ACHN (cell line): ENCODE data around the gene MAP1S.
A peak's percentile ranks its signal among the peaks of the same experiment; 100 is the strongest.

Experiments used
- DNase-seq: peaks from one replicate; pipeline ENCODE4 v3.0.0-alpha.2; 2015
- in situ Hi-C: cut with HindIII; loops from 2 replicates; pipeline ENCODE4 v1.10.0; 2017; ENCODE audit warnings: low sequenced_read_pairs, low pct_ligation_motif_present, low pct_unique_long_range_greater_than_20kb

Gene MAP1S

DNA sequence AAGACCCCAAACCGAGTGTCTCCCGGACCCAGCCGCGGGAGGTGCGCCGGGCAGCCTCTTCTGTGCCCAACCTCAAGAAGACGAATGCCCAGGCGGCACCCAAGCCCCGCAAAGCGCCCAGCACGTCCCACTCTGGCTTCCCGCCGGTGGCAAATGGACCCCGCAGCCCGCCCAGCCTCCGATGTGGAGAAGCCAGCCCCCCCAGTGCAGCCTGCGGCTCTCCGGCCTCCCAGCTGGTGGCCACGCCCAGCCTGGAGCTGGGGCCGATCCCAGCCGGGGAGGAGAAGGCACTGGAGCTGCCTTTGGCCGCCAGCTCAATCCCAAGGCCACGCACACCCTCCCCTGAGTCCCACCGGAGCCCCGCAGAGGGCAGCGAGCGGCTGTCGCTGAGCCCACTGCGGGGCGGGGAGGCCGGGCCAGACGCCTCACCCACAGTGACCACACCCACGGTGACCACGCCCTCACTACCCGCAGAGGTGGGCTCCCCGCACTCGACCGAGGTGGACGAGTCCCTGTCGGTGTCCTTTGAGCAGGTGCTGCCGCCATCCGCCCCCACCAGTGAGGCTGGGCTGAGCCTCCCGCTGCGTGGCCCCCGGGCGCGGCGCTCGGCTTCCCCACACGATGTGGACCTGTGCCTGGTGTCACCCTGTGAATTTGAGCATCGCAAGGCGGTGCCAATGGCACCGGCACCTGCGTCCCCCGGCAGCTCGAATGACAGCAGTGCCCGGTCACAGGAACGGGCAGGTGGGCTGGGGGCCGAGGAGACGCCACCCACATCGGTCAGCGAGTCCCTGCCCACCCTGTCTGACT, 7.9 kb downstream of the MAP1S start:
- in situ Hi-C loops, result no loop called here

DNA sequence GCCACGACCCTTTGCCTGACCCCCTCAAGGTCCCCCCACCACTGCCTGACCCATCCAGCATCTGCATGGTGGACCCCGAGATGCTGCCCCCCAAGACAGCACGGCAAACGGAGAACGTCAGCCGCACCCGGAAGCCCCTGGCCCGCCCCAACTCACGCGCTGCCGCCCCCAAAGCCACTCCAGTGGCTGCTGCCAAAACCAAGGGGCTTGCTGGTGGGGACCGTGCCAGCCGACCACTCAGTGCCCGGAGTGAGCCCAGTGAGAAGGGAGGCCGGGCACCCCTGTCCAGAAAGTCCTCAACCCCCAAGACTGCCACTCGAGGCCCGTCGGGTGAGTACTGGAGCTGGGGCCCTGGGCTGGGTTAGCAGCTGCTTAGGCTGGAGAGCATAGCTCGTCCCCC, 8.6 kb downstream of the MAP1S start:
- DNase-seq, result no peak
- in situ Hi-C loops, result no loop called here

More for the DNA sequence above, 7.9 kb downstream of the MAP1S start:
- DNase-seq, result no peak

DNA sequence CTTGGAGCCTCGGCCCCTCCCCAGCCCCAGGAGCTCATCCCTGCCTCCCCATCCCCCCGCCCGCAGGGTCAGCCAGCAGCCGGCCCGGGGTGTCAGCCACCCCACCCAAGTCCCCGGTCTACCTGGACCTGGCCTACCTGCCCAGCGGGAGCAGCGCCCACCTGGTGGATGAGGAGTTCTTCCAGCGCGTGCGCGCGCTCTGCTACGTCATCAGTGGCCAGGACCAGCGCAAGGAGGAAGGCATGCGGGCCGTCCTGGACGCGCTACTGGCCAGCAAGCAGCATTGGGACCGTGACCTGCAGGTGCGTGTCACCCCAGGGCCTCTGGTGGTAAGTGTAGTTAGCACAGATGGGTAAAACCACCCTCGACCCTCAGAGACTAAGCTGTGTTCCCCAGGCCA, 13.8 kb downstream of the MAP1S start:
- no peak for DNase-seq
- in situ Hi-C loops, result no loop called here

DNA sequence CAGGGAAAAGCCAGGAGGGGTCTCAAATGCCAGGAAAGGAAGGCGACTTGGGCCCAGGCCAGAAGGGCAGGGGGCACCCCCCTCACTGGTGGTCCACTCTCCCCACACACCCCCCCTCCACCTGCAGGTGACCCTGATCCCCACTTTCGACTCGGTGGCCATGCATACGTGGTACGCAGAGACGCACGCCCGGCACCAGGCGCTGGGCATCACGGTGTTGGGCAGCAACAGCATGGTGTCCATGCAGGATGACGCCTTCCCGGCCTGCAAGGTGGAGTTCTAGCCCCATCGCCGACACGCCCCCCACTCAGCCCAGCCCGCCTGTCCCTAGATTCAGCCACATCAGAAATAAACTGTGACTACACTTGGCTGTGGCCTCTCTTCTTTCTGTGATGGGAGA, 14.9 kb downstream of the MAP1S start:
- in situ Hi-C loops, result no loop called here
- DNase-seq, result no peak

DNA sequence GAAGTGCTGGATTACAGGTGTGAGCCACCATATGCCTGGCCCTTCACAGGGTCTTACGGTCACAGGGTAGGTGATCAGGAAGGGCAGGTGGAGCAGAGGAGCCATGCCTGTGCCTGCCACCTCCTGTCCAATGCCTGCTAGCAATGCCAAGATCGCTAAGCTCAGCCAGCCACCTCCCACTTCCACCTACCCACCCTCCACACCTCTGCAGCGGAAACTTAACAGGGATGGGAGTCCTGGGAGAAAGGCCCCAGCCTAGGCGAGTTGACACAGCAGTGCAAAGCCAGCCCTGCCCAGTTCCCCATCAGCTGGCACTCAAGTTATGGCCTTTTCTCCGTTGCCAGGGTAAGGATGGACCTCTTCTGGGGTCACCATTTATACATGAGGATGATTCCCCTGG, 16.1 kb downstream of the MAP1S start:
- no peak for DNase-seq
- in situ Hi-C loops, result no loop called here

DNA sequence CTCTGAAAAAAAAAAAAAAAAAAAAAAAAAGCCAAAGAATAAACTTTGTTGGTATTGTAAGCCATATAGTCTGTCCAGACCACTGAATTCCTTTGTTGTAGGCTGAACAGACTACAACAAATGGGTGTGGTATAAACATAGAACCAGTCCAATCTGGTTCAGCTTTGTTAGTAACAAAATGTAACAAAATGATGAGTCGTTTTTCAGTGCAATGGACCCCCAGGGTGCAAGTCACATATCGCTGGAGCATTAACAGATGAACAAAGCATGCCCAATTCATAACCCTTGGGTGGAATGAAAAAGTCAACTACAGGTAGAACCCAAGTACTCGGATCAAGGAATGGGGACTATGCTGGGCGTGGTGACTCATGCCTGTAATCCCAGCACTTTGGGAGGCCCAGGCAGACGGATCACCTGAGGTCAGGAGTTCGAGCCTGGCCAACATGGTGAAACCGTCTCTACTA, 18.4 kb downstream of the MAP1S start:
- in situ Hi-C loops, result no loop called here

DNA sequence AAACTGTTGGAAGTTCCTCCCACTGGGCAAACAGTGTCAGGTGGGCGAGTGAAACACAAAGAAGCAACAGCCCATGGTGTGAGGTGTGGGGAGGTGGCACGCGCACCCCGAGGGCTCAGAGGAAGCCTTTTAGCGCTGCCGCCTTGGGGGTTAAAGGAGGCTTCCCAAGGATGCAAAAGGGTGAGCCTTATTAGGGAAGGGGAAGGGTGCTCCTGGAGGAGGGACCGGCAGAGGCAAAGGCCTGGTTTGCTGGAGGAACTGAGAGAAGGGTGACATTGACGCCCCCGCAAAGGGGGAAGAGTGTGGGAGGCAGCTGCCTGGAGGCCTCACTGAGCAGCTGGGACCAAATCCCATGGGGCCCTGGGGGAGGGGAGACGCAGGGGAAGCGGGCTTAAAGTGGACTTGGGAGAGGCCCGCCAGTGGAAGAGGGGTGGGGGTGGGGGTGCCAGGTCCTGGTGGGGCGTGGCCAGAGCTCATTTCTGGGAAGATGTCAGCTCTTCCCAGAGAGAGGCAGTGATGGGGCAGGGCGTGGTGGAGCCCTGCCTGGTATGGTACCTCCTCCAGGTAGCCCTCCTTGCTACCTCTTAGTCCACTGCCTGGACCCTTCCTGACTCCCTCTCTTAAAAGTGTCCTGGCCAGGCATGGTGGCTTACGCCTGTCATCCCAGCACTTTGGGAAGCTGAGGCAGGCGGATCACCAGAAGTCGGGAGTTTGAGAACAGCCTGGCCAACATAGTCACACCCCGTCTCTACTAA, 20.0 kb downstream of the MAP1S start:
- in situ Hi-C loops, result no loop called here
- no peak for DNase-seq

More for the DNA sequence above, 18.4 kb downstream of the MAP1S start:
- DNase-seq, result no peak

DNA sequence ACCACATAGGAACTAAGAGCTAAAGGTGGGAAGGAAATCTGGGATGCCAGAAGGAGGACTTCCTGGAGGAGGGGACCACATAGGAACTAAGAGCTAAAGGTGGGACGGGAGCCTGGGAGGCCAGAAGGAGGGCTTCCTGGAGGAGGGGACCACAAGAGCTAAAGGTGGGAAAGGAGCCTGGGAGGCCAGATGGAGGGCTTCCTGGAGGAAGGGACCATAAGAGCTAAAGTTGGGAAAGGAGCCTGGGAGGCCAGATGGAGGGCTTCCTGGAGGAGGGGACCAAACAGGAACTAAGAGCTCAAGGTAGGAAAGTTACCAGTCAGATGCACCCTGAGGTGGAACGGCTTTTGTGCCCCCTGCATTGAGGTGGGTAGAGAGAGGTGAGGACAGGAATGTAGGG, 22.2 kb downstream of the MAP1S start:
- in situ Hi-C loops, result no loop called here
- DNase-seq, result no peak

DNA sequence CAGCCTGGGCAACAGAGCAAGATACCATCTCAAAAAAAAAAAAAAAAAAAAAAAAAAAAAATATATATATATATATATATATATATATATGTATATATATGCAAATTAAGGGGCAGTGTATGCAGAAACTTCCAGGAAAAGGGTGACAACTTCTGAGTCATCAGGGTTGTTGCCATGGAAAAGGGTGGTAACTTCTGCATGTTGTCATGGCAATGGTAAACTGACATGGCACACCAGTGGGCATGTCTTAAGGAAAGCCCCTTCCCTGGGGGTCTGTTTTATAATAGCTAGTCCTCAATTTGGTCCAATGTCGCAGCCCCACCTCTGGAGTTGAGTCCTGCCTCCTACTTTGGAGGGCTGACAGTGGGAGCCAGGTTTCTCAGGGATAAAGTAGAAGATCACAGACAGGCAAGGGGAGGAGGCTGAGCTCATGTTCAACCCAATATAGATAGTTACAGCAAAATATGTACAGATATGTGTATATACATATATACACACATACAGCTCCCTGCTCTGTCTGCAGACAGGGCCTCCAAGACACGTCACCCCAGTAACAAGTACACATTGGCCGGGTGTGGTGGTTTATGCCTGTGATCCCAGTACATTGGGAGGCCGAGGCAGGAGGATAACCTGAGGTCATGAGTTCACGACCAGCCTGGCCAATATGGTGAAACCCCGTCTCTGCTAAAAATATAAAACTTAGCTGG, 24.7 kb downstream of the MAP1S start:
- DNase-seq, result no peak
- in situ Hi-C loops, result no loop called here

DNA sequence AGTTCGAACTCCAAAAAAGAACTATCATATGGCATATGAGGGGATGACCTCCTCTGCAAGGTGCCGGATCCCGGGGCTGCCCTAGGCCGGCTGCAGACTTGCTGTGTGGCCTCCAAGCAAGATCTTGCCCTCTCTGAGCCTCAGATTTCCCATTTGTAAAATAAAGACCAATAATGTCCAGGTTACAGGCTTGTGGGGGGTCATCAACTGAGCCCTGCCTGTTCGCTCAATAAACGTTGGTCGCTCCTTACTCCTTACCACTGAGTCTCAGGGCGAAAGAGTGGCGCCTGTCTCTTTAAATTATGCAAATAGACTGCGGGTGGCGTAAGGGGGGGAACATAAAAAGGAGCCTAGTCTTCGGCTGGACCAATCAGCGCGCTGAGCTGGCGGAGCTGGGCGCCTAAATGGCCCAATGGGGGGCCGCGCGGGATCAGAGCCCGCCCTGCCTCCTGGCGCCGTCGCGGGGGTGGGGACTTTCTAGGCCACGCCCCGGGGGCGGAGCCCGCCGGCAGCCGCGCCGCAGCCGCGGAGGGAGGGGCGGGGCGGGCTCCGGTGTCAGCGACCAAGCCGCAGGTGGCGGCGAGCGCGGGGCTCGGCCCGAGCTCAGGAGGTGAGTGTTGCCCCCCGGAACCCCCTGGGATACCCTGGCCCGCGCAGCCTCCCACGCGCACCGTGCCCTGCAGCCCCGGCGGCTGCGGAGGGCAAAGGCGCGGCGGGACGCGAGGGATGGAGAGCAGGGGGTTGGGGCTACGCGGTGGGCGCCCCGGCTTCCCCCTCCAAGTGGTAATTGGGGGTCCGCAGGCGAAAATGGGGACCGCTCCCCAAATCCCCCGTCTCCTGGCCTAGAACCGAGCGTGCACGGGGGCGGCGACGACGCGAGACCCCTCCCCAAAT, 28.2 kb downstream of the MAP1S start:
- DNase-seq, result peak; percentile 90
- in situ Hi-C loops, result no loop called here

DNA sequence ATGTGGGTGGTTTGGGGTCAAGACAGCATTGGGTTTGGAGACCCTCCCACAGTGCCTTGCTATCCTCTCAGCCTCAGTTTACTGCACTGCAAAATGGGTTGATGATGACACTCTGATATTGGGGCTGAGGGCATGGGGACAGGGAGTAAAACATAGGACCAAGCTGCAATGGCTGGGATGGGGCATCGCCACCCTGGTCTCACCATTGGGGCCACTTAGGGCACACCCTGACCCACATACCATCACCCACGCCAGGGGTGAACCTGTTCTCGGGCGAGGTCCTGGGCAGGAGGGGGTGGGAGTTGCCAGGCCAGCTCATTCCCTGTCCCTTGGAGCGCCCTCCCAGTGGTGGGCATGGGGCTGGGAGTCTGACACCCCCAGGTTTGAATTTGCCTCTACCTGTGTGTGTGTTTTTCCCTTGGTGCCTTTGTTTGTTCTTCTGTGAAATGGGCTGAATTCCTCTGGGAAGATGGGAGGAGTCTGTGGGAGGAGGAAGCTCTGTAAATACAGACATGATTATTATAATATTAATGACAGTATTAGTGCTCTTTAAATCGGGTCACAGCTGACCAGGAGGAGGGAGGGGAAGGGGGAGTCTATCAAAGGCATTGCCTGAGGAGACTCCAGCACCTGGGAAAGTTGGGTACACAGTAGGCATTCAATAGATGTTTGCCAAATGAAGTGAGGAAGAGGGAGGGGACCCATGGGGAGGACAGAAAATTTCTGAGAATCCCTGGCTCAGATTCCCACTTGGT, 29.8 kb downstream of the MAP1S start:
- in situ Hi-C loops, result no loop called here
- no peak for DNase-seq

DNA sequence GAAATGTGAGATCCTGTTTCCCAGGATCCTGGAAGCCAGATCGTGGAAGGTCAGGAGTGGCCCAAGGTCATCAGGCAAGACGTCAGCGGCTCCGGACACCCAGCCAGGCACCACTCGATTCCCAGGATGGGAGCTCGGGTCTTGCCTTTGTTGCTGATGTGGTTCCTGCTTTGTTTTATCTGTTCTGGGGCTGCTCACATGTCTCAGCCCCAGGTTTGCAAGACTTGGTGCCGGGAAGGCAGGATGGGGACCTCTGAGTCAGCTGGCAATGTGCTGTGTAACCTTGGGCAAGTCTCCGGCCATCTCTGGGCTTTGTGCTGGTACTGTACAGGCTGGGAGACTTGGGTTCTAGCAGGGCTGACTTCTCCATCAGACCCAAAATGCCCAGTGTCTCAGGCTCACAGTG, 30.6 kb downstream of the MAP1S start:
- in situ Hi-C loops, result no loop called here
- DNase-seq, result no peak

DNA sequence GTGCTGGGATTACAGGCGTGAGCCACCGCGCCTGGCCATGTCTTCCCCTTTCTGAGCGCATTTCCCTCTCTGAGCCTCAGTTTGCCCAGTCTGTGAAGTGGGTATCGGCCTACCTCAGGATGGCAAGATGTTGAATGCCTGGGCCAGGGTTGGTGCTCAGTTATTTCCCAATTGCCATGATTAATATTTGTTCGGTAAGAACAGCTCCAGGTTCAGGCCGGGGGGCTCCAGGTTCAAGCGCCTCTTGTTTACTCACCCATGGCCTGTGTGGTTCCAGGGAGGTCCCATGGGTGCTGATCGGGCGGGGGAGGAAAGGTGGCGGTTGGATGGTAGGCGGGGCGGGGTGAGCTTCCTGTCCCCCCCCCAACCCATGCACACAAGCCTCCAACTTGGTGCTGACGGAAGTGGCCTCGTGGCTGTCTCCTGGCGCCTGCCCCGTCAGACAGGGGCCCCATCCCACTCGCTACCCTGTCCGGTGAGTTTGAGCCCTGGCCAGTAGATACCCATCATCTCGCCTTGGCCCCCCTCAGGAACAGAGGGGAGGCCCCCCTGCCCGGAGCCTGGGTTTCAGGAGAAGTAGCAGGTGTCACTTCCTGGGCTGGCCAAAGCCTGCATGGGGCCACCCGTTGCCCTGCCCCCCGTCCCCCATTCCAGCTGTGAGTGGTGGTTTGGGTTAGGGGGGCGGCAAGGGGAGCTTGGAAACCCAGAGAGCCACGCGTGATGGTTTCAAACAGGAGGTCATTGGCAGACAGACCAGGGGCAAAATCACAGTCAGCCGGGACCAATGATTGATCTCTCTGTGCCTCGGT, 32.0 kb downstream of the MAP1S start, which contains the start of gene FCHO1:
FCHO1 (plus strand) TSS at position 375 of the 809 bp plus-strand sequence. CDS start 3,688 bp downstream, outside the sequence.
- DNase-seq, result no peak
- in situ Hi-C loops, result no loop called here

DNA sequence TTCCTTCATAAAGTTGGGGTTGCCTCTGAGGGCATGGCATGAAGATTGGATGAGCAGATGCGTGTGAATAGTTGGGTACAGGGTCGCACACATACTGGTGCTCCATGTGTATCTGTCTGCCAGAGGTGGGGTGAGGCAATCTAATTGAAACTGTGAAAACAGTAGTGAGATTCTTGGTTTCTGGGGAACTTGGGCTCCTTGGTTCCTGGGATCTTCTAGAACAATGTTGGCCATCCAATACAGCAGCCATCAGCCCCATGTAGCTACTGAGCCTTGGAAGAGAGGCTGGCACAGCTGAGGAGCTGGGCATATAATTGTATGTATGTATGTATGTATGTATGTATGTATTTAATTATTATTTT, 32.6 kb downstream of the MAP1S start:
- no peak for DNase-seq
- in situ Hi-C loops, result no loop called here

DNA sequence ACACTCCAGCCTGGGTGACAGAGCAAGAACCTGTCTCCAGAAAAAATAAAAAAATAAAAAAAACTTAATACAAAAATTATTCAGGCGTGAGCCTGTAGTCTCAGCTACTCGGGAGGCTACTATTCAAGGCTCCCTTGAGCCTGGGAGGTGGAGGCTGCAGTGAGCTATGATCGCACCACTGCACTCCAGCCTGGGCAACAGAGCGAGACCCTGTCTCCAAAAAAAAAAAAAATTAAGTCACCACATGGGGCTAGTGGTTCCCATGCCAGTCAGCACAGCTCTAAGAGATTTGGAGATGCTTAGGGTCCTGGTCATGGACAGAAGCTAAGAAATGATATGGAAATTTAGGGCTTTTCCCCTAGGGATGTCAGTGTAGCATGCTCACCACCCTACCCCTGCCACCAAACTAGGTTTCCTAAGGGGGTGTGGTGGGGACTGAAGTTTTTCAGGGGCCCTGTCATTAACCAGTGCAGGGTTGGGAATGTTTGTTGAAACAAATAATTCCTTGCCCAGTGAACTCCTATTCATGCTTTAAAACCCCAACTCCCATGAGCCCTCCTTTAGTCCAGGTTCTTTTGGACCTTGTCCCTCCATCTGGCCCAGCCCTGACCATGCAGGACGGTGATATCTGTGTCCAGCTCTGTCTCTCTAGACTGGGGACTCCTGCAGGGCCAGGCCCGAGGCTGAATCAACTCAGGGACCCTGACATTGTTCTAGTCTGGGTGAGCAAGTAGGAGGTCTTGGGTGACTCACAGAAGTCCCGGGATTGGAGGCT, 33.8 kb downstream of the MAP1S start:
- in situ Hi-C loops, result no loop called here
- DNase-seq, result no peak

DNA sequence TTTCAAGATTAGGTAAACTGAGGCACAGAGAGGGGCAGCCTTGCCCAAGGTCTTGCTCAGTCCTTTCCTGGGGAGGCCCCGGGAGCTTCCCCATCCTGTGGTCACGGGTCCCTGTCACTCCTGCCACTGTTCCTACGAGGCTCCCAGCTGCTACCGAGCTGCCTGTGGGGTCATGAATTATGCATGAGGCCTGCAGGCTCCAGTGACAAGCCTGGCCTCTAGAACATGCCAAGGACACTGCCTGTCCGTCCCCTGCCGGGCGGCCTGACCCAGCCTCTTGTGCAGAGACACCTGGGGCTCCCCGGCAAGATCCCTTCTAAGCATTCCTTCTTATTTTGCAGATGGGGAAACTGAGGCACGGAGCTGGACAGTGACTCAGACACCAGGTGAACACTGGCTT, 34.7 kb downstream of the MAP1S start:
- no peak for DNase-seq
- in situ Hi-C loops, result no loop called here
